HG03565 (cell line): ENCODE measurements around the gene USP50.
"Not testable (repeated sequence)": the region's sequence is repeated elsewhere in the genome, so short reads cannot be mapped to it uniquely, and the experiment has no call there.

Experiments used
- ATAC-seq: cut with Tn5 transposase; IDR thresholded peaks from one replicate; pipeline ENCODE4 v1.9.1; 2021; ENCODE audit warnings: mild to moderate bottlenecking, moderate library complexity; ENCODE audit not compliant: unreplicated experiment

Gene USP50

GRCh38 chr15:50505656-50506055 is 40.8 kb downstream of the USP50 start:
- not testable (repeated sequence) for ATAC-seq

GRCh38 chr15:50503144-50503543 is 43.3 kb downstream of the USP50 start:
- ATAC-seq = no peak

GRCh38 chr15:50501815-50502214 is 44.7 kb downstream of the USP50 start:
- no peak for ATAC-seq

- ATAC-seq = no peak
These were observed 46.1 kb downstream of the USP50 start for GRCh38 chr15:50500352-50500751.

- ATAC-seq = no peak
These were observed 49.8 kb downstream of the USP50 start for GRCh38 chr15:50496692-50497091.

- not testable (repeated sequence) for ATAC-seq
These were observed 51.9 kb downstream of the USP50 start for GRCh38 chr15:50494547-50494946.

GRCh38 chr15:50493625-50494024 is 52.8 kb downstream of the USP50 start:
- ATAC-seq = no peak

GRCh38 chr15:50487287-50487686 is 59.2 kb downstream of the USP50 start:
- no peak for ATAC-seq

- no peak for ATAC-seq
These were observed 61.1 kb downstream of the USP50 start for GRCh38 chr15:50485389-50485788.

GRCh38 chr15:50484781-50485180 is 61.7 kb downstream of the USP50 start:
- ATAC-seq = peak; percentile 65

GRCh38 chr15:50476143-50476542 is 70.3 kb downstream of the USP50 start:
- no peak for ATAC-seq

- no peak for ATAC-seq
These were observed 75.4 kb downstream of the USP50 start for GRCh38 chr15:50471072-50471471.

- no peak for ATAC-seq
These were observed 82.8 kb downstream of the USP50 start for GRCh38 chr15:50463423-50464358.

GRCh38 chr15:50458348-50459112 is 87.9 kb downstream of the USP50 start:
- no peak for ATAC-seq

GRCh38 chr15:50452927-50453326 is 93.5 kb downstream of the USP50 start:
- no peak for ATAC-seq
